BJ (cell line): ENCODE data around the gene SPEG. TPM values are rescaled to one million over a fixed set of nuclear protein-coding genes. Genes with fewer than 3 reads are reported as not detected.
A peak's percentile ranks its signal among the peaks of the same experiment; 100 is the strongest.

Experiments
- CTCF ChIA-PET: fragments of 350-600 bp; formaldehyde crosslinking; extraction: SDS; loops from one replicate; lab custom pipeline; 2021; ENCODE audit warnings: antibody characterized with exemption, inconsistent platforms; lab: Yijun Ruan, JAX
- POLR2A ChIA-PET: fragments of 300-600 bp; sonication (Branson Sonifier 250); formaldehyde crosslinking; extraction: SDS; loops from one replicate; lab custom pipeline; 2021; ENCODE audit warnings: antibody characterized with exemption; lab: Charles Lee
- DNase-seq: peaks from one replicate; pipeline ENCODE4 v3.0.0-alpha.2; 2011; ENCODE audit warnings: low read depth
- H3K27me3 ChIP-seq: 2 replicates; pipeline ENCODE4 v1.6.0; 2011; ENCODE audit warnings: low read length; ENCODE audit not compliant: control insufficient read depth, insufficient read depth
- H3K36me3 ChIP-seq: 2 replicates; pipeline ENCODE4 v1.5.1; 2011; ENCODE audit warnings: low read length; ENCODE audit not compliant: control insufficient read depth, insufficient read depth
- H3K4me3 ChIP-seq: 2 replicates; pipeline ENCODE4 v1.5.1; 2011; ENCODE audit warnings: low read depth, mild to moderate bottlenecking, control low read depth, low read length
- polyA plus RNA-seq: library from polyadenylated mRNA; depleted of rRNA; stranded (reverse); fragments of >200 nt; gene quantifications from 2 replicates; pipeline ENCODE4 v1.2.3, GENCODE V29; 2011; rRNA removed
- TF ChIP-seq, protein P1 (sequence below): IDR thresholded peaks from 2 replicates; pipeline ENCODE4 v1.5.1; 2011; ENCODE audit warnings: low read depth, mild to moderate bottlenecking, control low read depth, inconsistent platforms, low read length, moderate library complexity; ENCODE audit not compliant: insufficient read depth

Gene SPEG
- polyA plus RNA-seq, 1 experiment = 69.9 TPM

DNA sequence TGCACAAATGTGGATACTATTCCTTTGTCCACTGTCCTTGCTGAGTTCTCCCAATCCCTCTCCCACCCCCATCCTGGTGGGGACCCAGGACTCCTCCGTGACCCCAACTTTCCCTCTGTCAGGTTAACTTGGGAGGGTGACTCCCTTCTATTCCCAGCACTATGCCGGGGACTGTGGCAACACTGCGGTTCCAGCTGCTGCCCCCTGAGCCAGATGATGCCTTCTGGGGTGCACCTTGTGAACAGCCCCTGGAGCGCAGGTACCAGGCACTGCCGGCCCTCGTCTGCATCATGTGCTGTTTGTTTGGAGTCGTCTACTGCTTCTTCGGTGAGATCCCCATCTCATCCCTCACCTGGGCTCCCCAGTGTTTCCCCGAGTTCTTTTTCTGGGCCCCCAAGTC is 109.9 kb downstream of the SPEG start:
- peak overlapping the region; percentile 84 for H3K4me3 ChIP-seq
- peaks cover 20% of the 10 kb centered on the region for H3K36me3 ChIP-seq
- CTCF ChIA-PET = interaction anchor here (0.7 to 35.2 kb wide), 8 partner anchors 8 to 98 kb away, joined by 3 to 872 read pairs (median 4); partner anchors contain the start of genes ASIC4 and GMPPA
- H3K27me3 ChIP-seq = no peaks in the 10 kb centered on the region
- TF ChIP-seq, protein P1, sequence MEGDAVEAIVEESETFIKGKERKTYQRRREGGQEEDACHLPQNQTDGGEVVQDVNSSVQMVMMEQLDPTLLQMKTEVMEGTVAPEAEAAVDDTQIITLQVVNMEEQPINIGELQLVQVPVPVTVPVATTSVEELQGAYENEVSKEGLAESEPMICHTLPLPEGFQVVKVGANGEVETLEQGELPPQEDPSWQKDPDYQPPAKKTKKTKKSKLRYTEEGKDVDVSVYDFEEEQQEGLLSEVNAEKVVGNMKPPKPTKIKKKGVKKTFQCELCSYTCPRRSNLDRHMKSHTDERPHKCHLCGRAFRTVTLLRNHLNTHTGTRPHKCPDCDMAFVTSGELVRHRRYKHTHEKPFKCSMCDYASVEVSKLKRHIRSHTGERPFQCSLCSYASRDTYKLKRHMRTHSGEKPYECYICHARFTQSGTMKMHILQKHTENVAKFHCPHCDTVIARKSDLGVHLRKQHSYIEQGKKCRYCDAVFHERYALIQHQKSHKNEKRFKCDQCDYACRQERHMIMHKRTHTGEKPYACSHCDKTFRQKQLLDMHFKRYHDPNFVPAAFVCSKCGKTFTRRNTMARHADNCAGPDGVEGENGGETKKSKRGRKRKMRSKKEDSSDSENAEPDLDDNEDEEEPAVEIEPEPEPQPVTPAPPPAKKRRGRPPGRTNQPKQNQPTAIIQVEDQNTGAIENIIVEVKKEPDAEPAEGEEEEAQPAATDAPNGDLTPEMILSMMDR = no peak
- no peak for DNase-seq
- POLR2A ChIA-PET = no interaction called here

DNA sequence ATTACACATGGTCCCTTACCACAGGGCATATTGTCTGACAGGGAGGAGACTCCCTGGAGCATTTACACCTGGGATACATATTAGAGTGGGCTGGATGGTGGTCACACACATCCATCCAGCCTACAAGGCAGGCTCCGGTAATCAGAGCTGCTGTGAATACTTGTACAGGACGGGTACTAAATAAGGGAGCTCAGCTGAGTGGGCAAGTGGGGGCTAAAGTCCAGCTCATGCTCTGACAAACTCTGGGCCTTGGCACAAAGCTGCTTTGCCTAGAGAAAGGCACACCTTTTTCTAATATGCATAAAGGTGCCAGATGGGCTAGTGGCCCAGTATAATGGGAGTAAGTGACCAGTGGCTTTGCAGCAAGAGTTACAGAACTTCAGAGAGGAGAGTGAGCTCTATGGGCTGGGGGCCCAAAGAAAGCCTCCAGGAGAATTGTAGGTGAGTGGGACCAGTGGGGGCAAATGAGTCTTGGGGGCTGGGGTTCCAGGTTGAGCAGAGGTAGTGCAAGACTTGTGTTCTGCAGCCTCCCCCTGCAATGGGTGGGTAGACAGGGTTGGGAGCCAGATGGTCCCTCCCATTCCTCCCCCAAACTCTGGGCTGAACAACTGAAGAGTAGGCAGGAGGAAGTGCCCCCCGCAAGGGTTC is 110.8 kb downstream of the SPEG start:
- POLR2A ChIA-PET = no interaction called here
- DNase-seq = no peak
- no peak overlapping the region for H3K4me3 ChIP-seq
- CTCF ChIA-PET = interaction anchor here (1.2 to 35.2 kb wide), 4 partner anchors 11 to 97 kb away, joined by 3 to 872 read pairs (median 14); partner anchors contain the start of genes ASIC4 and GMPPA
- no peaks in the 10 kb centered on the region for H3K27me3 ChIP-seq
- TF ChIP-seq, protein P1 = no peak
- H3K36me3 ChIP-seq = peaks cover 12% of the 10 kb centered on the region

DNA sequence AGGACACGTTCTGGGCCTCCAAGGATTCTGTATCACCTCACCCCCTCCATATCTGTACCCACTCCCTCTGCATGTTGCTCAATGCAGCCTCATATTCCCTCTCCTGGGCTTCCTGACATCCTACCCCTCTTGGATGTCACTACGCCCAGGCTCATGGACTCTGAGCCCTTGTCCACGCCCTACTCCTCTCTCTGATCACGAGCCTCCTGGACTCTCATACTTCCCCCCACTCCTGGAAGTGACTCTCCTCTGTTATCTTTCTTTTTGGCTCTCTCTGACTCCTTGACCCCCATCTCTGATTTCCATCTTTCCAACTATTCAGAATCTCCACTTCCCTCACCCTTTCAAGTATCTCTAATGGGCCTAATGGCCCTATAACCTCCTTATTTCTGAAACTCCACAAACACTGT is 111.3 kb downstream of the SPEG start:
- ChIA-PET POLR2A (no interaction called here), CTCF (interaction anchor here (1.2 to 35.2 kb wide), 4 partner anchors 12 to 97 kb away, joined by 3 to 872 read pairs (median 14); partner anchors contain the start of genes ASIC4 and GMPPA)
- no peaks in the 10 kb centered on the region for H3K27me3 ChIP-seq
- H3K4me3 ChIP-seq = no peak overlapping the region
- H3K36me3 ChIP-seq = peaks cover 7% of the 10 kb centered on the region
- DNase-seq = no peak
- TF ChIP-seq, protein P1 = no peak

DNA sequence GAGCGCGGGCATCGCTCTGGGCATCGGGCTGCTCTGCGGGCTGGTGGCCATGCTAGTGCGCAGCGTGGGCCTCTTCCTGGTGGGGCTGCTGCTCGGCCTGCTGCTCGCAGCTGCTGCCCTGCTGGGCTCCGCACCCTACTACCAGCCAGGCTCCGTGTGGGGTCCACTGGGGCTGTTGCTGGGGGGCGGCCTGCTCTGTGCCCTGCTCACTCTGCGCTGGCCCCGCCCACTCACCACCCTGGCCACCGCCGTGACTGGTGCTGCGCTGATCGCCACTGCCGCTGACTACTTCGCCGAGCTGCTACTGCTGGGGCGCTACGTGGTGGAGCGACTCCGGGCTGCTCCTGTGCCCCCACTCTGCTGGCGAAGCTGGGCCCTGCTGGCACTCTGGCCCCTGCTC is 113.0 kb downstream of the SPEG start:
- DNase-seq = no peak
- Histone ChIP-seq H3K36me3 (no peaks in the 10 kb centered on the region; the same call in 1 of the 2 replicates), H3K4me3 (no peak overlapping the region), H3K27me3 (no peaks in the 10 kb centered on the region)
- TF ChIP-seq, protein P1 = no peak
- ChIA-PET POLR2A (no interaction called here), CTCF (interaction anchor here (1.2 kb wide), 1 partner anchor 13 kb away, joined by 12 read pairs; no protein-coding TSS in a partner anchor)

Other genes with a start within 250 kb of the SPEG start
- gene ZFAND2B, start 228.1 kb upstream of the SPEG start, polyA plus RNA-seq = 45.6 and 62.9 TPM in 2 replicates
- gene ABCB6, start 215.9 kb upstream of the SPEG start, polyA plus RNA-seq = 20.3 and 33.4 TPM in 2 replicates
- gene ATG9A, start 205.2 kb upstream of the SPEG start, polyA plus RNA-seq = 105 and 132 TPM in 2 replicates
- gene ANKZF1, start 205.0 kb upstream of the SPEG start, polyA plus RNA-seq = 30.0 and 37.7 TPM in 2 replicates
- gene GLB1L, start 189.4 kb upstream of the SPEG start, polyA plus RNA-seq = 9.4 and 9.5 TPM in 2 replicates
- 41.6 and 64.2 TPM in 2 replicates for gene STK16, start 189.4 kb upstream of the SPEG start, polyA plus RNA-seq
- gene TUBA4B, start 181.6 kb upstream of the SPEG start, polyA plus RNA-seq = not detected in 2 replicates
- 16.8 and 23.0 TPM in 2 replicates for gene TUBA4A, start 180.9 kb upstream of the SPEG start, polyA plus RNA-seq
- gene DNAJB2, start 155.5 kb upstream of the SPEG start, polyA plus RNA-seq = 45.0 and 57.3 TPM in 2 replicates
- 3.2 and 7.0 TPM in 2 replicates for gene PTPRN, start 125.4 kb upstream of the SPEG start, polyA plus RNA-seq
- gene RESP18, start 102.1 kb upstream of the SPEG start, polyA plus RNA-seq = not detected in 2 replicates
- gene DNPEP, start 46.9 kb upstream of the SPEG start, polyA plus RNA-seq = 69.2 and 134 TPM in 2 replicates
- gene DES, start 16.5 kb upstream of the SPEG start, polyA plus RNA-seq = 5.4 and 7.0 TPM in 2 replicates
- gene GMPPA, start 64.0 kb downstream of the SPEG start, polyA plus RNA-seq = 123 and 171 TPM in 2 replicates
- 0.04 and 0.09 TPM in 2 replicates for gene ASIC4, start 79.6 kb downstream of the SPEG start, polyA plus RNA-seq
- 65.0 and 119 TPM in 2 replicates for gene CHPF, start 109.0 kb downstream of the SPEG start, polyA plus RNA-seq
- 2.5 and 4.0 TPM in 2 replicates for gene TMEM198, start 109.2 kb downstream of the SPEG start, polyA plus RNA-seq
- 47.2 and 75.9 TPM in 2 replicates for gene OBSL1, start 136.7 kb downstream of the SPEG start, polyA plus RNA-seq
- 0.94 and 1.5 TPM in 2 replicates for gene INHA, start 137.5 kb downstream of the SPEG start, polyA plus RNA-seq
- gene STK11IP, start 163.0 kb downstream of the SPEG start, polyA plus RNA-seq = 11.3 and 21.0 TPM in 2 replicates
- 7.6 and 12.1 TPM in 2 replicates for gene SLC4A3, start 192.8 kb downstream of the SPEG start, polyA plus RNA-seq